ENCODE results near the gene HOGA1. TPM values are rescaled to one million over a fixed set of nuclear protein-coding genes. Genes with fewer than 3 reads are reported as not detected.

The HOGA1 gene
- total and polyA plus RNA-seq, 2 of the 13 experiments (the other 11 are each of a cell fraction or from before 2014, with no cell fraction given): 7.6 to 19.5 TPM

- Histone ChIP-seq H3K27ac (ENCODE audit: extremely low read length, insufficient read depth, low read length) (no peak overlapping the region), H3K36me3 (replicated peaks in 1 of 2; ENCODE audit: control insufficient read depth in 1 of 2, insufficient read depth in 2 of 2, low read length in 2 of 2) (no peaks in the 10 kb centered on the region), H3K4me2 (ENCODE audit: low read depth, low read length) (no peak overlapping the region), H3K79me2 (ENCODE audit: insufficient read depth, low read length) (no peaks in the 10 kb centered on the region), H3K4me1 (ENCODE audit: insufficient read depth, low read length) (no peaks in the 10 kb centered on the region), H3K9ac (ENCODE audit: insufficient read depth, low read depth, low read length) (no peak overlapping the region), H2AFZ (ENCODE audit: low read length) (no peak overlapping the region), H4K20me1 (ENCODE audit: insufficient read depth, low read length) (no peaks in the 10 kb centered on the region), H3K27me3 (ENCODE audit: control insufficient read depth in 1 of 2, insufficient read depth in 2 of 2, low read length in 2 of 2) (no peaks in the 10 kb centered on the region), H3K4me3 (replicated peaks in 1 of 3; ENCODE audit: insufficient read depth in 1 of 3, low read depth in 2 of 3, low read length in 3 of 3) (no peak overlapping the region), H3K9me3 (ENCODE audit: low read length) (no peaks in the 10 kb centered on the region)
- FAIRE-seq: no peak
- TF ChIP-seq AGO2 (optimal IDR thresholded peaks at IDR 0.05; ENCODE audit: low read depth, low read length) (peak; percentile 18), TSC22D2 (CRISPR knock-in tag; IDR thresholded peaks at IDR 0.05; ENCODE audit: borderline replicate concordance) (no peak)
- CTCF ChIA-PET (ENCODE audit: low intra/inter-chr PET ratio, low total read pairs): interaction anchor here (2.0 kb wide), 1 partner anchor 39 kb away, joined by 46 read pairs; the partner anchor contains the start of gene ANKRD2
- in situ Hi-C loops (cut with HindIII; ENCODE audit: extremely low pct_ligation_motif_present, low pct_unique_long_range_greater_than_20kb): loop anchor here (5.0 kb wide), 1 partner anchor 39 kb away; the partner anchor contains the start of gene ANKRD2
- WGBS (ENCODE audit: low lambda C conversion rate): 90% methylated on average over 5 of the region's 12 CpGs
- BruUV-seq (replicated peaks): no TSS peak
- ATAC-seq: no peak
- intact Hi-C loops (cut with micrococcal nuclease; ENCODE audit: unreplicated experiment): loop anchor here (5.0 kb wide), 1 partner anchor 149 kb away; no protein-coding TSS in a partner anchor
- POLR2A ChIA-PET: no interaction called here
- DNase-seq (ENCODE audit: low spot score): no peak
Measured at GRCh38 chr10:97611473-97611872, 27.3 kb downstream of the HOGA1 start.

DNA sequence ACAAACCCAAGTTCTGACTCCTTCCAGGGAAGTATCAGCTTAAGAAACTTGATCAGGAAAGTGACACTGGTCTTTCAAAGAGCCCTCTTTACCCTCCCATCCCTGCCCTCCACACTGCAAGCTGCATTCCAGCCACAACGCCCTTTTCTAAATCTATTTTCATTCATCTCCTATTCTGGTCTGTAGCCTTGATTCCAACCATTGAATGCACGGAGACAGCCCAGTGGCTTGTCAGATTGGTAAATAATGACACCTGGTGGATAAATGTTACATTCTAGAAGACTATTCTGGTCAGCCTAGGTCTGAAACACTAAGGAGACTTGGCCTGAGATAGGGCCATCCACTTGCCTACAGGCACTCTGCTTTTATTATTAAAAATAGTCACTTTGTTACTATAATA lies 28.2 kb downstream of the HOGA1 start:
- H3K9me3 ChIP-seq (ENCODE audit: low read length): no peaks in the 10 kb centered on the region
- intact Hi-C loops (cut with micrococcal nuclease; ENCODE audit: unreplicated experiment): loop anchor here (1.0 to 5.0 kb wide), 3 partner anchors 40 to 205 kb away; partner anchors contain the start of gene ANKRD2
- peak; percentile 91 for ATAC-seq
- CTCF ChIA-PET (ENCODE audit: low intra/inter-chr PET ratio, low total read pairs): interaction anchor here (1.1 to 2.0 kb wide), 2 partner anchors 40 to 78 kb away, joined by 3 to 46 read pairs; partner anchors contain the start of gene ANKRD2
- no peaks in the 10 kb centered on the region for H3K79me2 ChIP-seq (ENCODE audit: insufficient read depth, low read length)
- no peaks in the 10 kb centered on the region for H4K20me1 ChIP-seq (ENCODE audit: insufficient read depth, low read length)
- no peaks in the 10 kb centered on the region for H3K4me1 ChIP-seq (ENCODE audit: insufficient read depth, low read length)
- no peak for FAIRE-seq
- POLR2A ChIA-PET: no interaction called here
- H3K4me3 ChIP-seq (replicated peaks in 1 of 3; ENCODE audit: insufficient read depth in 1 of 3, low read depth in 2 of 3, low read length in 3 of 3): no peak overlapping the region
- 57% methylated on average over 2 of the region's 2 CpGs for WGBS (ENCODE audit: low lambda C conversion rate)
- H2AFZ ChIP-seq (ENCODE audit: low read length): no peak overlapping the region
- H3K27ac ChIP-seq (ENCODE audit: extremely low read length, insufficient read depth, low read length): no peak overlapping the region
- no peaks in the 10 kb centered on the region for H3K27me3 ChIP-seq (ENCODE audit: control insufficient read depth in 1 of 2, insufficient read depth in 2 of 2, low read length in 2 of 2)
- H3K36me3 ChIP-seq (replicated peaks in 1 of 2; ENCODE audit: control insufficient read depth in 1 of 2, insufficient read depth in 2 of 2, low read length in 2 of 2): no peaks in the 10 kb centered on the region
- no peak overlapping the region for H3K4me2 ChIP-seq (ENCODE audit: low read depth, low read length)
- DNase-seq (ENCODE audit: low spot score): peak; percentile 45
- no TSS peak for BruUV-seq (replicated peaks)
- in situ Hi-C loops (cut with HindIII; ENCODE audit: extremely low pct_ligation_motif_present, low pct_unique_long_range_greater_than_20kb): loop anchor here (5.0 kb wide), 1 partner anchor 40 kb away; the partner anchor contains the start of gene ANKRD2
- H3K9ac ChIP-seq (ENCODE audit: insufficient read depth, low read depth, low read length): no peak overlapping the region
- TF ChIP-seq ZFYVE20 (CRISPR knock-in tag; IDR thresholded peaks at IDR 0.05; ENCODE audit: borderline replicate concordance, low read depth): no peak
- TF ChIP-seq ATF7-NPFF (CRISPR knock-in tag; IDR thresholded peaks at IDR 0.05; ENCODE audit: low read depth): no peak
- no peak for TF ChIP-seq ZNF136 (CRISPR knock-in tag; IDR thresholded peaks at IDR 0.05; ENCODE audit: low read depth)
- TF ChIP-seq KLF11 (CRISPR knock-in tag; IDR thresholded peaks at IDR 0.05): no peak
- no peak for TF ChIP-seq U2AF2 (IDR thresholded peaks at IDR 0.05; ENCODE audit: low read depth, low read length)
- peak; percentile 85 for TF ChIP-seq SMC3 (IDR thresholded peaks at IDR 0.05; ENCODE audit: low read length)
- no peak for TF ChIP-seq ZSCAN29 (CRISPR knock-in tag; conservative IDR thresholded peaks at IDR 0.05)
- TF ChIP-seq ZSCAN20 (CRISPR knock-in tag; IDR thresholded peaks at IDR 0.05; ENCODE audit: borderline replicate concordance): no peak
- TF ChIP-seq, protein P1, sequence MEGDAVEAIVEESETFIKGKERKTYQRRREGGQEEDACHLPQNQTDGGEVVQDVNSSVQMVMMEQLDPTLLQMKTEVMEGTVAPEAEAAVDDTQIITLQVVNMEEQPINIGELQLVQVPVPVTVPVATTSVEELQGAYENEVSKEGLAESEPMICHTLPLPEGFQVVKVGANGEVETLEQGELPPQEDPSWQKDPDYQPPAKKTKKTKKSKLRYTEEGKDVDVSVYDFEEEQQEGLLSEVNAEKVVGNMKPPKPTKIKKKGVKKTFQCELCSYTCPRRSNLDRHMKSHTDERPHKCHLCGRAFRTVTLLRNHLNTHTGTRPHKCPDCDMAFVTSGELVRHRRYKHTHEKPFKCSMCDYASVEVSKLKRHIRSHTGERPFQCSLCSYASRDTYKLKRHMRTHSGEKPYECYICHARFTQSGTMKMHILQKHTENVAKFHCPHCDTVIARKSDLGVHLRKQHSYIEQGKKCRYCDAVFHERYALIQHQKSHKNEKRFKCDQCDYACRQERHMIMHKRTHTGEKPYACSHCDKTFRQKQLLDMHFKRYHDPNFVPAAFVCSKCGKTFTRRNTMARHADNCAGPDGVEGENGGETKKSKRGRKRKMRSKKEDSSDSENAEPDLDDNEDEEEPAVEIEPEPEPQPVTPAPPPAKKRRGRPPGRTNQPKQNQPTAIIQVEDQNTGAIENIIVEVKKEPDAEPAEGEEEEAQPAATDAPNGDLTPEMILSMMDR (CRISPR knock-in tag; IDR thresholded peaks at IDR 0.05): peak; percentile 72
- no peak for TF ChIP-seq GATAD1 (CRISPR knock-in tag; IDR thresholded peaks at IDR 0.05)
- 0 out of 4 replicates have a peak, but pooled peaks of 1 of the 2 experiments have one; percentile 24 for TF ChIP-seq KLF16 (CRISPR knock-in tag; IDR thresholded peaks at IDR 0.05)
- TF ChIP-seq ZNF33A (CRISPR knock-in tag; IDR thresholded peaks at IDR 0.05; ENCODE audit: borderline replicate concordance): no peak
- no peak for TF ChIP-seq SRSF1 (optimal IDR thresholded peaks at IDR 0.05; ENCODE audit: low read depth, low read length)
- no peak for TF ChIP-seq ZNF7 (CRISPR knock-in tag; IDR thresholded peaks at IDR 0.05)
- no peak for TF ChIP-seq THAP11 (CRISPR knock-in tag; IDR thresholded peaks at IDR 0.05)
- TF ChIP-seq ARNT (IDR thresholded peaks at IDR 0.05): no peak

Data from HepG2 (cell line).